Retinal pigment epithelial cell (primary cell): ENCODE measurements around the gene BTG2.
"Not testable (repeated sequence)": the region's sequence is repeated elsewhere in the genome, so short reads cannot be mapped to it uniquely, and the experiment has no call there.

Experiments used
- DNase-seq: peaks from one replicate; pipeline ENCODE4 v3.0.0-alpha.2; 2010; ENCODE audit warnings: low read depth
- H3K4me3 ChIP-seq: 2 replicates; pipeline ENCODE4 v1.5.1; 2011; ENCODE audit warnings: mild to moderate bottlenecking, low read length, control low read depth, moderate library complexity
- TF ChIP-seq, protein P1 (sequence below): conservative IDR thresholded peaks from 2 replicates; pipeline ENCODE4 v1.5.1; 2011; ENCODE audit warnings: low read depth, low read length, control low read depth, inconsistent platforms

Gene BTG2

DNA sequence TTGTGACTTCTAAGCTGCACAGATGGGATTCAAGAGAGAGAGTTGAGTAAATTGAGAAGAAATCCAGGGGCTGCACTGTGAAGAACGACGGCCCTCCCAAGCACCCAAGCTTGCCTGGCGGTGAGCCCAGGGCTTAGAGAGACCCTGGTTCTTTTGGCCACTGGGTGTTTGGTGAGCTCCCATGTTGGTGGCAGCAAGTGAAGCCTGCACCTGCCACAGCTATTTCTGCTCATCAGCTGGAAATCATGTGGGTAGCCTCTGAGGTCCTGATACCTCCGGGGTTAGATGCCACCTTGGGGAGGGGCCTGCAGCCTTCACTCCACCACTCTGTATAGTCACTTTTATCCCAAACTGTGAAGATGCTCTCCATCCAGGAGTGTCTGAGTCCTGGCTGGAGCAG, 6.2 kb upstream of the BTG2 start:
- DNase-seq: no peak

DNA sequence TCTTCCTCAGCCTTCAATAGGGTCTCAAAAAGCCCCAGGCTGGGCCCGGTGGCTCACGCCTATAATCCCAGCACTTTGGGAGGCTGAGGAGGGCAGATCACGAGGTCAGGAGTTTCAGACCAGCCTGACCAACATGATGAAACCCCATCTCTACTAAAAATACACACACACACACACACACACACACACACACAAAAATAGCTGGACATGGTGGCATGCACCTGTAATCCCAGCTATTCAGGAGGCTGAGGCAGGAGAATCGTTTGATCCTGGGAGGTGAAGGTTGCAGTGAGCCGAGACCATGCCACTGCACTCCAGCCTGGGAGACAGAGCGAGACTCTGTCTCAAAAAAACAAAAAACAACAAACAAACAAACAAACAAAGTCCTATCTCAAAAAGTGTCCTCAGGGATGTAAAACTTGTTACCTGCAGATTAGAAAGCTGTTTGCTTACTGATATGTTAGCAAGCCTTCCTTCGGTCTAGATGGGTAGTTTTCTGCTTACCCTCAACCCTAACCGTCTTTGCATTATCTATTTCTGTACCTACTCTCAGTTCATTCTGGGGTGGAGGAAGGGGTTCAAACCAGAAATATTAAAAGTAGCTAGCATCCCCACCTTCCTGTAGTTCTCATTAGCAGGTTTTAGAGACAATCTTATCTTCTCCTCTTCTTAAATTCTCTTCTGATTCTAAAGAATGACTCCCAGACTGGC, 5.4 kb upstream of the BTG2 start:
- not testable (repeated sequence) for H3K4me3 ChIP-seq, DNase-seq

More for the DNA sequence above, 6.2 kb upstream of the BTG2 start:
- TF ChIP-seq, protein P1, sequence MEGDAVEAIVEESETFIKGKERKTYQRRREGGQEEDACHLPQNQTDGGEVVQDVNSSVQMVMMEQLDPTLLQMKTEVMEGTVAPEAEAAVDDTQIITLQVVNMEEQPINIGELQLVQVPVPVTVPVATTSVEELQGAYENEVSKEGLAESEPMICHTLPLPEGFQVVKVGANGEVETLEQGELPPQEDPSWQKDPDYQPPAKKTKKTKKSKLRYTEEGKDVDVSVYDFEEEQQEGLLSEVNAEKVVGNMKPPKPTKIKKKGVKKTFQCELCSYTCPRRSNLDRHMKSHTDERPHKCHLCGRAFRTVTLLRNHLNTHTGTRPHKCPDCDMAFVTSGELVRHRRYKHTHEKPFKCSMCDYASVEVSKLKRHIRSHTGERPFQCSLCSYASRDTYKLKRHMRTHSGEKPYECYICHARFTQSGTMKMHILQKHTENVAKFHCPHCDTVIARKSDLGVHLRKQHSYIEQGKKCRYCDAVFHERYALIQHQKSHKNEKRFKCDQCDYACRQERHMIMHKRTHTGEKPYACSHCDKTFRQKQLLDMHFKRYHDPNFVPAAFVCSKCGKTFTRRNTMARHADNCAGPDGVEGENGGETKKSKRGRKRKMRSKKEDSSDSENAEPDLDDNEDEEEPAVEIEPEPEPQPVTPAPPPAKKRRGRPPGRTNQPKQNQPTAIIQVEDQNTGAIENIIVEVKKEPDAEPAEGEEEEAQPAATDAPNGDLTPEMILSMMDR: no peak
- no peak overlapping the region for H3K4me3 ChIP-seq

DNA sequence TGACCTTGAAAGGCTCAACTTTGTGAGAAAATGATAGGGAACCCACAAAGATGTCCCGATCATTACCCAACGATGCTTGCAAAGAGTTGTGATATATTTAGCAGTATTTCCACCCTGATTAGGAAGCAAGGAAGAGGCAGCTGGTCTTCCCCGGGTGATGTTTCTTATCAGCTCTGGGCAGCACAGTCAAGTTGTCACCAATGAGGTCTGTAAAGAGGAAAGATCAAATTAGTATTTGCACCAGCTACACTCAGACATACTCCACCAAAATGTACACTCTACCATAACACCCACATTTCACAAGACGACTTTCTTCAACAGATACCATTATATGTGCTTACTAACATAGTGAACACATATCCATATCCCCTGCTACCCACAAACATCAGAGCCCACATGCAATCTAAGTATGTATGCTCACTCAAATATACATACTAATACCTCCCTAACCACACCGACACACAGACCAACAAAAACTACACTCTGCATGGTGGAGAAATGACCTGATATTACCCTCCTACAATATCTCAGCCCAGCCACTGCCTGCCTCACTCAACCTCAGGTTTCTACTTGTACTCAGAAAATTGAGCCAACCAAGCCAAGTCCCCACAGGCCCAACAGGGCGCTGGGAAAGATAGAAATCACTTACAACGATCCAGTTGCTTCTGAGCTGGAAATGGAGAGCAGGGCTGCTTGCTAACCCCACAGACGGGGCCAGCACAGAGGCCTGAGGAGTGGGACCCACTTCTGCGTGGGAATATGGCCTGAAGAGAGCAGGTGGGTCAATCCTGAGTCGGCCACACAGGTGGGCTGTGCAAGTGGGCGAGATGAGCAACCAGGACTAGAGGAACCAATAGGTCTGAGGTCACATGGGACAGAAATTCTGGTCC, 4.6 kb upstream of the BTG2 start:
- H3K4me3 ChIP-seq: no peak overlapping the region
- TF ChIP-seq, protein P1: no peak
- no peak for DNase-seq

DNA sequence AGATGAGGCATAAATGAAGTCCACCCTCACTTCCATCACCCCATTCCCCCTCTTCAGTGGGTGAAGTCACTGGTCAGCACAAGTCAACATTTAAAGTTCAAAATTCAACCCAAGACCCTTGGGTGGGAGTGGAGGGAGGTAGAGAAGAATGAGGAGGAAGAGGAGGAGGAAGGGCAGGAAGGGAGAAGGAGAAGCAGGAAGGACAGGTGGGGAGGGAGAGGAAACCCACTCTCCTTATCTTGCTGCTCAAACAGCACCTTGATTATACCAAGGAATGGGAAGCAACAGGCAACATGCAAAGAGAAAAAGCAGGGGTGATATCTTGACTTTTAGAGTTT, 4.0 kb upstream of the BTG2 start:
- no peak overlapping the region for H3K4me3 ChIP-seq
- no peak for DNase-seq
- TF ChIP-seq, protein P1: no peak

DNA sequence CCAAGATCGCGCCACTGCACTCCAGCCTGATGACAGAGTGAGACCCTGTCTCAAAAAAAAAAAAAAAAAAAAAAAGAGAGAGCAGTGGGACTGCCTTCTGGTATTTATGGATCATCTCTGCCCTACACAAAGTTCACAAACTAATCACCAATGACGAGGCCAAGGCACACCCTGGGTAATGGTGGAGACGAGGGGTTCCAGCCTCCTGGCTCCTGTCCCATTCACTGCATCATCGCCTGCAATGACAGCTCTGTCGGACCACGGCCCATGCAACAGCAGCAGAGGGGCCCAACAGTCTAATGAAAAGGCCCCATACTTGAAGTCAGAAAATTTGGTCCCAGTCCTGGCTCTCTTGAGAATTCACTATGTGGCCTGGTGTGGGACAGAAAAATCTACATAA, 2.9 kb upstream of the BTG2 start:
- TF ChIP-seq, protein P1: no peak
- no peak overlapping the region for H3K4me3 ChIP-seq
- no peak for DNase-seq

DNA sequence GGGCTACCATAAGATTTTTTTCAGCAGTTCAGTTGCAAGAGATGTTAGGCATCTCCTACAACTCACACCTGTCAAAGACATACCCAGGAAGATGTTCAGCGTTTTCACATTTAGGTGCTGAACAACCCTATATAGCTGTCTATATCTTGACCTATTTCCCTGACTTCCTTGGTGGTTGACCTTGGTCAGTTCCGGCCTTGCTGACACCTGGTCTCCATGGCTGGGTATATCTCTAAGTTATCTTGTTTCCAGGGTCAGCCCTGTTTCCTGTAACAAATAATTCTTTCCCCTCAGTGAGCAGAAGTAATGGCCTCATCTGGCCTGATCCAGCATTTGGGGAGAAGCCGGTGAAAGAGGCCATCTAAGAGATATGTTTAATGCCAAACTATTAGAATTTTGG, 2.4 kb upstream of the BTG2 start:
- H3K4me3 ChIP-seq: no peak overlapping the region
- no peak for DNase-seq
- TF ChIP-seq, protein P1: no peak

DNA sequence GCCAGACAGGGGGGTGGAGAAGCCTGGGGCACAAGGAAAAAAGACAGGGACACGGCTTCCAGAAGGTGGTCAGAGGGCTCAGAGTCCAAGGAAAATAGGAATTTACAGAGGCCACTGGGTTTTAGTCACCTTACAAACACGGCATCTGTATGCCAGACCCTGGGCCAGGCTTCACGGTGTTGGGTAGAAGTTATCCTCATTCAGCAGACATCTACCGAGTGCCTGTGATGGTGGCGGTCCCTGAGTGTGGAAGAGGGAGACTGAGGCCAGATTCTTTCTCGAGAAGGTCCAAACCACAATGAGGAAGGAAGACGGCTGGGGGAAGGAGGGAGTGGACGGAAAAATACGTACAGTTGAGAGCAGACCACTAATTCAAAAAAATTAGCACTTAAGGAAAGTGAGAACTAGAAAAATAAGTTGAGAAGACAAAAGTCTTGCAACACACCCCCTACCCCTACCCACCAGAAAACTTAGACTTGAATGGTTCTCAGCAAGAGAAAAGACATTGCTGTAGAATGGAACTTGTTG, 864 bp upstream of the BTG2 start:
- H3K4me3 ChIP-seq: peak overlapping the region; percentile 40
- TF ChIP-seq, protein P1: no peak
- DNase-seq: no peak
